Astrocyte of the spinal cord (primary cell): ENCODE results near the gene GASK1B.

ENCODE experiments used
- DNase-seq: peaks from one replicate; pipeline ENCODE4 v3.0.0; 2011; ENCODE audit warnings: low read depth, low spot score
- H3K4me3 ChIP-seq: 2 replicates; pipeline ENCODE4 v1.5.1; 2011; ENCODE audit warnings: low read depth, mild to moderate bottlenecking, low read length, moderate library complexity
- in situ Hi-C: cut with HindIII; loops from 2 replicates; pipeline ENCODE4 v1.10.0; 2017; ENCODE audit warnings: low sequenced_read_pairs
- TF ChIP-seq, protein P1 (sequence below): IDR thresholded peaks from 2 replicates; pipeline ENCODE4 v1.5.1; 2012; ENCODE audit warnings: low read depth, mild to moderate bottlenecking, low read length, inconsistent platforms

GASK1B gene

DNA sequence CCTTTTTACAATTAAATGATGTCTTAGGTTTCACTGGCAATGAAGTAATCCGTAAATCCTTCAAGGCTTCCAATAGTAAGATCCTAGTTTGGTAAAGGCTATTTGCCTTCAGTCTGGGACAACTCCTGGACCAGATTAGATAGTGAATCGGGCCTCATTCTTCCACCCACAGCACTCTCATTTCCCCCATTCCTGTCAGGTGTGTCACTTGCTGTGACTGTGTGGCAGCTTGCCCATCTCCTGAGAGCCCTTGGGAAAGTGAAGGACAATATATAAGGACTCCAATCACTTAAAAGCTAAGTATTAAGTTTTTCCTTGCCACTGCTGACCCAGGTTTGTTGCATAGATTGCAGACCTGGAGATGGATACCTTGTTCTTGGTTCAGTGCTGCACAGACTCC lies 3.3 kb upstream of the GASK1B start:
- no peak overlapping the region for H3K4me3 ChIP-seq
- in situ Hi-C loops, result no loop called here
- TF ChIP-seq, protein P1, sequence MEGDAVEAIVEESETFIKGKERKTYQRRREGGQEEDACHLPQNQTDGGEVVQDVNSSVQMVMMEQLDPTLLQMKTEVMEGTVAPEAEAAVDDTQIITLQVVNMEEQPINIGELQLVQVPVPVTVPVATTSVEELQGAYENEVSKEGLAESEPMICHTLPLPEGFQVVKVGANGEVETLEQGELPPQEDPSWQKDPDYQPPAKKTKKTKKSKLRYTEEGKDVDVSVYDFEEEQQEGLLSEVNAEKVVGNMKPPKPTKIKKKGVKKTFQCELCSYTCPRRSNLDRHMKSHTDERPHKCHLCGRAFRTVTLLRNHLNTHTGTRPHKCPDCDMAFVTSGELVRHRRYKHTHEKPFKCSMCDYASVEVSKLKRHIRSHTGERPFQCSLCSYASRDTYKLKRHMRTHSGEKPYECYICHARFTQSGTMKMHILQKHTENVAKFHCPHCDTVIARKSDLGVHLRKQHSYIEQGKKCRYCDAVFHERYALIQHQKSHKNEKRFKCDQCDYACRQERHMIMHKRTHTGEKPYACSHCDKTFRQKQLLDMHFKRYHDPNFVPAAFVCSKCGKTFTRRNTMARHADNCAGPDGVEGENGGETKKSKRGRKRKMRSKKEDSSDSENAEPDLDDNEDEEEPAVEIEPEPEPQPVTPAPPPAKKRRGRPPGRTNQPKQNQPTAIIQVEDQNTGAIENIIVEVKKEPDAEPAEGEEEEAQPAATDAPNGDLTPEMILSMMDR, result no peak
- peak; percentile 15 for DNase-seq

DNA sequence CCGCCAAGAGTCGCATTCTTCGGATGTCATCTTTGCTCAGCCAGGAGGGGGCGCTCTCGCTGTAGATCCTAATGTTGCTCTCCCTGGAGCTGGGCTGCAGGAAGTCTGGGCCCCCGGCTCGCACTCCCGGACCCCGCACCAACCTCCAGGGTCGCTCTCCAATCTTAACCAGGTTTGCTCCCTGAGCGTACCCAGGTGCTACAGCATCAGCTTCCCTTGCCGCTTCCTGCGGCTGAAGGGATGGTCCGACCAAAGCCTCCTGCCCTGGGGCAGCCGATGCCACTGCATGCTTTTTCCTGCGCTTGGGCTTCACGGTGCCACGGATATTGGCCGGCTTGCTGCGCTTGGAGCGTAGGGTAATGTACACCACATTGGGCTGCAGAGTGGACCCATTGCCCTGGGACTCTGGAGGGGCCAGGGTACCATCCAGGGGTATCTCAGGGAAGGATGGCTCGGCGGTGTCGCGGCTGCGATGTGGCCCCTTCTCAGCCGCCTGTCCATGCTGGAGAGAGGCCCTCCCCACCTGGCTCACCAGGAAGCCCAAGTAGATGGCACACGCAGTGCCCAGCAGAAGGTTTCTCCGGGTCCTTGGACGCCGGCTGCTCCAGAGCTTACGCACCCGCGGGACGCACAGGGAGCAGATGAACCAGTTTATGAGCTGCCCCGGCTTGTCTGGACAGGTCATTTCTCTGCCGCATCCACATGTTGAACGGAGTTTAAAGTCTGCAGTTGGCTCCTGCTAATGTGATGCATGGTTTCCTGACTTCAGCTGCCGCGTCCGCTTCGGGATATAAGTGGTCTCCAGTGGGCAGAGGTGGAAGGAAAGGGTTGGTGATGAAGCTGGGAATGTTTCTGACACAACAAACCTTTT lies 1.9 kb downstream of the GASK1B start:
- H3K4me3 ChIP-seq, result peak overlapping the region; percentile 34
- in situ Hi-C loops, result no loop called here
- TF ChIP-seq, protein P1, result peak; percentile 32
- DNase-seq, result peak; percentile 30

DNA sequence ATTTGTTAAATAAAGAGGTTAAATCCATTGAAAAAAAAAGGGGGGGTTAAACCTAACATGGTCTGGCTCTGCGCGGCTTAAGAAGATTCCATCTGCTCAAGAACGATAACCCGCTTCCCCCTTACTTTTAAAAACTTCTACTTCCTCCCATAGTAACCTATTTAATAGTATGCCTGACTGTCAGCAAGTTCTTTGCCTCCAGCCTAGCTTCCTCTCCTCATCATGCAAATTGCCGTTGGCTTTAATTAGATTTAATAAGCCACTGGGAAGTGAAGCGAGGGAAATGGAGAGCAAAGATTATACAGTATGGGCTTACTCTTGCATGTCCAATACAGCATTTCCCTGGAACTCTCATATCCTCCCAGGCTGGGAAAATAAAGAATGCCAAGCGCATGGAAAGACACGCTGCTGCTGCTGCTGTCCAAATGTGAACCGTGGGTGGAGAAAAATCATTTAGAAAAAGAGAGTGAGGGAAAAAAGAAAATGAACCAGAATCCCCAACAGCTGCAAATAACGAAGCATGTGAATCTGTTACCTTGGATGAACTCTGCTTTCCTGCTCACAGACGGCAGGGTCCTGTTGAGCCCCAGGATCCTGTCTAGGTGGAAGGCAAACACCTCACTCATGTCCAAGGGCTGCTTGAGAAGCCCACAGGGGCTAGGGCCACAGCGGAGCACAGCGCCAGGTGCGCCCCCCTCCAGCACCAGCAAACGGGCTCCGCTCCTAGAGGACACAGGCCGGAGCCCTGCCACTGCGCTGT lies 2.7 kb downstream of the GASK1B start:
- peak overlapping the region; percentile 34 for H3K4me3 ChIP-seq
- in situ Hi-C loops, result no loop called here
- TF ChIP-seq, protein P1, result no peak
- peak; percentile 43 for DNase-seq

DNA sequence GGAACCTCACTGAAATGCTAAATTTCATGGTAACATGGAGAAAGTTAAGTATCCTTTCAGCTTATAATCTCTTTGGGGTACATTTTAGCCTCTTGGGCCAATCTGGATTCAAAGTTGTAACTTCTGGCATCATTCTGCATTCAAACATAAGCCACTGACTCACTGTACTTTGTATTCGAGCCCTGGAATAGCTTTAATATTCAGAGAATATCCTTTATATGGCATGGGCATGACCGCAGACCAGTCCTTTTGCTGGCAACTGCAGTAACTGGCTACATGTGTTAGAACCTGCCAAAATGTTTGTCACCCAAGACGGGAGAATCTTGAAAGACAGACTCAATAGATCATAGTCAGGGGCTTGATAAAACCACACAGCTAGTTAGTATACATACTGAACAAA lies 3.3 kb downstream of the GASK1B start:
- TF ChIP-seq, protein P1, result no peak
- in situ Hi-C loops, result no loop called here
- H3K4me3 ChIP-seq, result peak overlapping the region; percentile 34
- DNase-seq, result peak; percentile 23

DNA sequence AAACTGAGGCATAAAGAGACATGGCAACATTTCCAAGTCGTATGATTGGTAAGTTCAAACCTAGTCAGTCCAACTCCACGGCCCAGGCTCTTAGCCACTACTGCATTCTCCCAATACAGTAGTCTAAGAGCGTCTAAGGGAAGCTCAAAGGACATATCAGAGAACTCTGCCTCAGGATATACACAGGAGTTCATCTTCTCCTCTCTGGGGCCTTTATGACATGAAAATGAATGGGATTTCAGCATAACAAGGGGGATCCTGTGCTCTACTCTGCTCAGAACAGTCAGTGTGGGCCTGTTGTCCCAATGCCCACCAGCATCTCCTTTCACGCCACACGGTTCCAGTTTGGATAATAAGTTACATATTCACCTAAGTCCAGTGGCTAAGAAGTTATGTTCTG lies 4.2 kb downstream of the GASK1B start:
- TF ChIP-seq, protein P1, result no peak
- no peak for DNase-seq
- in situ Hi-C loops, result no loop called here
- no peak overlapping the region for H3K4me3 ChIP-seq

DNA sequence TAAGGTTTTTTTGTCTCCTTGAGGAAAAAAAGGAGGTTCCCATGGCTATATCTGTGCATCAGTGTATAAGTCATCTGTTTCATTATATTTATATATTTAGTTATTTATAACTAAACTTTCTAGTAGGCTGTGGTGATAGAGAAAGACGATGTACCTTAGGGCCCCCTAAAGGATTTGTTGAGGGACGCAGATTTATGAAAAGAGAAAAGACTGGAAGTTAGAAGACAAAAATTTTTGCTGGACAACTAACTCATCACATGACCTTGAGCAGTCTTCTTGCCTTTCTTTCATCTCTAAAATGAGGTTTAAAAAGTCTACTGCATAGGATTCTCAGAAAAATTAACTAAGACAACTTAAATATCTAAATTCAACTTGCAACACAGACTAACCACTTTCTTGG lies 6.1 kb downstream of the GASK1B start:
- in situ Hi-C loops, result no loop called here
- no peak for DNase-seq
- TF ChIP-seq, protein P1, result no peak
- H3K4me3 ChIP-seq, result no peak overlapping the region
